NCI-H1436 treated with DMSO at 0.1 percent for 48 hours (cell line): ENCODE measurements around the gene SNX11.

ENCODE experiments used
- DNase-seq: peaks from one replicate; lab custom pipeline; 2025; lab: John Stamatoyannopoulos, UW

SNX11 gene

GRCh38 chr17:48100160-48100559, 7.4 kb upstream of the SNX11 start:
- DNase-seq = no peak

- no peak for DNase-seq
Observed at GRCh38 chr17:48100591-48101011, 7.0 kb upstream of the SNX11 start.

GRCh38 chr17:48101012-48101720, 6.4 kb upstream of the SNX11 start, which contains the start of gene CBX1:
TSS of gene CBX1 (minus strand) at chr17:48101478. CDS start at chr17:48077004, 24,474 bp downstream.
- peak; percentile 89 for DNase-seq

GRCh38 chr17:48102043-48102750, 5.4 kb upstream of the SNX11 start:
- DNase-seq = no peak

GRCh38 chr17:48102798-48103715, 4.5 kb upstream of the SNX11 start:
- no peak for DNase-seq

GRCh38 chr17:48104440-48104839, 3.1 kb upstream of the SNX11 start:
- DNase-seq = no peak

GRCh38 chr17:48106802-48107136, 797 bp upstream of the SNX11 start:
- no peak for DNase-seq

- DNase-seq = no peak
Observed at GRCh38 chr17:48110761-48111160, 3.2 kb downstream of the SNX11 start.

- DNase-seq = no peak
Observed at GRCh38 chr17:48111937-48112241, 4.3 kb downstream of the SNX11 start.

- DNase-seq = no peak
Observed at GRCh38 chr17:48113201-48113676, 5.7 kb downstream of the SNX11 start.

GRCh38 chr17:48121923-48122664, 14.5 kb downstream of the SNX11 start:
- no peak for DNase-seq

GRCh38 chr17:48122665-48123045, 15.1 kb downstream of the SNX11 start:
- DNase-seq = no peak

GRCh38 chr17:48123111-48123510, 15.5 kb downstream of the SNX11 start:
- no peak for DNase-seq

GRCh38 chr17:48123776-48124388, 16.3 kb downstream of the SNX11 start:
- DNase-seq = no peak

- peak; percentile 48 for DNase-seq
Observed at GRCh38 chr17:48125829-48126531, 18.4 kb downstream of the SNX11 start.

- DNase-seq = no peak
Observed at GRCh38 chr17:48126532-48126850, 18.9 kb downstream of the SNX11 start.

GRCh38 chr17:48127371-48128051, 19.9 kb downstream of the SNX11 start:
- DNase-seq = no peak

- DNase-seq = no peak
Observed at GRCh38 chr17:48128400-48128799, 20.8 kb downstream of the SNX11 start.

- no peak for DNase-seq
Observed at GRCh38 chr17:48129981-48130380, 22.4 kb downstream of the SNX11 start.

GRCh38 chr17:48131216-48131824, 23.8 kb downstream of the SNX11 start:
- DNase-seq = peak; percentile 60
